B cell (primary cell): ENCODE results near the gene UMODL1. TPM values are rescaled to one million over a fixed set of nuclear protein-coding genes. Genes with fewer than 3 reads are reported as not detected.

ENCODE experiments used
- ATAC-seq: fragments of 200-7000 bp; cut with Tn5 transposase; one replicate; pipeline ENCODE4 v1.10.0; 2021; ENCODE audit warnings: low read depth, mild to moderate bottlenecking, moderate number of reproducible peaks, moderate library complexity
- CTCF ChIA-PET: fragments of 350-600 bp; sonication (Branson Sonifier 250); formaldehyde crosslinking; loops from one replicate; lab custom pipeline; 2021; ENCODE audit warnings: antibody characterized with exemption, inconsistent platforms; lab: Charles Lee
- POLR2A ChIA-PET: fragments of 350-600 bp; sonication (Branson Sonifier 250); formaldehyde crosslinking; loops from one replicate; lab custom pipeline; 2021; ENCODE audit warnings: antibody characterized with exemption; lab: Charles Lee
- DNase-seq: peaks from one replicate; pipeline ENCODE4 v3.0.0; 2013
- H2AFZ ChIP-seq: 2 replicates; pipeline ENCODE4 v1.6.1; 2012; ENCODE audit warnings: mild to moderate bottlenecking, low read depth, low read length; ENCODE audit not compliant: insufficient read depth, poor library complexity, severe bottlenecking
- H3K27ac ChIP-seq, 2 donors: 1 replicate in 1 of 2; 2 replicates in 1 of 2; pipeline ENCODE4 v1.5.1; 2012 to 2013; ENCODE audit warnings: low read length in 2 of 2, mild to moderate bottlenecking in 2 of 2, moderate library complexity in 1 of 2
- H3K27me3 ChIP-seq, 4 experiments: fragments of 200-600 bp in 1 of 4; sonication (generic) in 1 of 4; replicated peaks in 1 of 4; 1 replicate in 2 of 4; 2 replicates in 2 of 4; pipeline versions ENCODE4 v1.6.1 to v1.7.0; 2013 to 2016; ENCODE audit warnings: low read length in 3 of 4, mild to moderate bottlenecking in 2 of 4, mixed read lengths in 1 of 4, moderate library complexity in 1 of 4; ENCODE audit not compliant: insufficient read depth in 4 of 4, control insufficient read depth in 3 of 4; ENCODE audit errors: control extremely low read depth in 1 of 4
- H3K36me3 ChIP-seq, 2 experiments: replicated peaks in 1 of 2; 1 replicate in 1 of 2; 2 replicates in 1 of 2; pipeline versions ENCODE4 v1.6.1 to v1.7.1; 2013; ENCODE audit warnings: low read length in 1 of 2; ENCODE audit not compliant: insufficient read depth in 2 of 2, control insufficient read depth in 1 of 2; ENCODE audit errors: control extremely low read depth in 1 of 2, extremely low read depth in 1 of 2
- H3K4me1 ChIP-seq, 2 donors: fragments of 200-600 bp in 1 of 2; sonication (generic) in 1 of 2; 1 replicate in 1 of 2; 2 replicates in 1 of 2; pipeline versions ENCODE4 v1.5.1 to v1.6.1; 2013 to 2017; ENCODE audit warnings: low read length in 2 of 2; ENCODE audit not compliant: control insufficient read depth in 2 of 2, insufficient read depth in 2 of 2
- H3K4me2 ChIP-seq: replicated peaks from 2 replicates; pipeline ENCODE3; 2012; ENCODE audit warnings: mild to moderate bottlenecking, low read depth, low read length; ENCODE audit not compliant: poor library complexity, severe bottlenecking
- H3K4me3 ChIP-seq, 5 experiments: fragments of 200-600 bp in 1 of 5; sonication (generic) in 1 of 5; 1 replicate in 3 of 5; 2 replicates in 2 of 5; pipeline versions ENCODE4 v1.5.1 to v1.7.0; 2011 to 2016; ENCODE audit warnings: low read length in 4 of 5, mild to moderate bottlenecking in 4 of 5, low read depth in 2 of 5, control low read depth in 1 of 5, moderate library complexity in 1 of 5; ENCODE audit not compliant: insufficient read depth in 1 of 5; ENCODE audit errors: control extremely low read depth in 1 of 5, extremely low read depth in 1 of 5
- H3K79me2 ChIP-seq: fragments of 200-600 bp; sonication (generic); one replicate; pipeline ENCODE4 v1.6.0; 2016; ENCODE audit warnings: low read length; ENCODE audit not compliant: control insufficient read depth, insufficient read depth
- H3K9ac ChIP-seq: fragments of 200-600 bp; sonication (generic); 2 replicates; pipeline ENCODE4 v1.6.1; 2017; ENCODE audit warnings: mild to moderate bottlenecking, low read length, moderate library complexity
- H3K9me3 ChIP-seq, 3 donors: one replicate each; pipeline versions ENCODE4 v1.6.1 to v1.7.1; 2013; ENCODE audit warnings: low read length in 2 of 3; ENCODE audit not compliant: control insufficient read depth in 2 of 3, insufficient read depth in 1 of 3; ENCODE audit errors: control extremely low read depth in 1 of 3
- H4K20me1 ChIP-seq: 2 replicates; pipeline ENCODE4 v1.6.0; 2012; ENCODE audit warnings: mild to moderate bottlenecking, low read length; ENCODE audit not compliant: insufficient read depth, control insufficient read depth, poor library complexity, severe bottlenecking
- H3K27ac Mint-ChIP-seq: one replicate; pipeline ENCODE4 v1.8.0; 2021; ENCODE audit warnings: mixed read lengths
- H3K27me3 Mint-ChIP-seq: one replicate; pipeline ENCODE4 v1.8.0; 2021; ENCODE audit warnings: mixed read lengths
- H3K4me1 Mint-ChIP-seq: one replicate; pipeline ENCODE4 v1.8.0; 2021; ENCODE audit warnings: mixed read lengths
- H3K4me3 Mint-ChIP-seq: one replicate; pipeline ENCODE4 v1.8.0; 2021; ENCODE audit warnings: mixed read lengths
- H3K9me3 Mint-ChIP-seq: one replicate; pipeline ENCODE4 v1.8.0; 2022; ENCODE audit warnings: mixed read lengths; ENCODE audit not compliant: insufficient read depth
- EZH2 ChIP-seq: IDR thresholded peaks from 2 replicates; pipeline ENCODE4 v1.6.1; 2012; ENCODE audit warnings: borderline replicate concordance, low read depth, mild to moderate bottlenecking, moderate library complexity, low read length; ENCODE audit not compliant: insufficient read depth, poor library complexity, severe bottlenecking
- WGBS: methylation state at CpG from one replicate; pipeline ENCODE4 v1.1.5; 2013; ENCODE audit warnings: missing lambda C conversion rate; ENCODE audit not compliant: insufficient coverage; 5-methylcytosine and 5-hydroxymethylcytosine counted together
- intact Hi-C: fragments of 100-400 bp; cut with micrococcal nuclease; formaldehyde crosslinking; loops from one replicate; pipeline ENCODE4 v1.10.0; 2022
- polyA plus RNA-seq: library from polyadenylated mRNA; depleted of rRNA; stranded (reverse); fragments of >200 nt; gene quantifications from 2 replicates; pipeline ENCODE4 v1.2.3, GENCODE V29; 2012
- total RNA-seq, 2 donors: library from RNA; stranded (reverse); fragments of 120-200 nt in 1 of 2; gene quantifications; 1 replicate in 1 of 2; 2 replicates in 1 of 2; pipeline versions ENCODE4 v1.2.3 to v1.2.4, GENCODE V29; 2013 to 2022
- TF ChIP-seq, protein P1 (sequence below): fragments of 200-600 bp; IDR thresholded peaks from one replicate; pipeline ENCODE4 v1.8.0; 2022; ENCODE audit warnings: antibody characterized with exemption, mild to moderate bottlenecking

The UMODL1 gene
- total and polyA plus RNA-seq, 2 donors (not counting 1 experiment from before 2014, with no cell fraction given) = 0.10 to 0.49 TPM

DNA sequence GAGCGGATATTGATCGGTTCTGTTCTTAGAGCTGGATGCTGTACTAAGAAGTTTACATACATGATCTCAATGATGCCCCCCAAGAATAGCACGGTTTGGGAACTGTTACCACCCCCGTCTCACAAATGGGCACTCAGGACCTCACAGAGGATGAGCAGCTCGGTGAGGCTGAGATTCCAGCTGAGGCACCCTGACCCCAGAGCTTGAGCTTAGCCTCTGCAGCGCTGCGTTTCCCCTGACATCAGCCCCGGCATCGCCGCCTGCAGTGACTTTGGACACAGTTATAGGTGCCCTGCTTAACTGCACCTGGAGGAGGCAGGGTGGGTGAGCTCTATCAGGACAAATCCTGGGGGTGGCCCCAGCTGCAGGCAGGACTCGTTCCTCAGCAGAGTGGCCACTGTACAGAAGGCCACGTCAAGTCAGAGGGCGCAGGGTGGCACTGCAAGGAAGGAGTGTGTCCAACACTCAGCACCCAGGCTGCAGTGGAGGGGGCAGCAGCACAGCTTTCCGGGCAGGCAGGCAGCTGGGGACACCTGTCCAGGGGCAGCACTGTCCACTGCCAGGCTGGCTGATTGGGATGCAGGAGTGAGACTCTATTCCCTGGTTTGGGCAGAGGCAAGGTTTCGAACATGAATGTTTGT is 82.0 kb downstream of the UMODL1 start:
- intact Hi-C loops = no loop called here
- POLR2A ChIA-PET = no interaction called here
- no peaks in the 10 kb centered on the region for H3K9me3 ChIP-seq

DNA sequence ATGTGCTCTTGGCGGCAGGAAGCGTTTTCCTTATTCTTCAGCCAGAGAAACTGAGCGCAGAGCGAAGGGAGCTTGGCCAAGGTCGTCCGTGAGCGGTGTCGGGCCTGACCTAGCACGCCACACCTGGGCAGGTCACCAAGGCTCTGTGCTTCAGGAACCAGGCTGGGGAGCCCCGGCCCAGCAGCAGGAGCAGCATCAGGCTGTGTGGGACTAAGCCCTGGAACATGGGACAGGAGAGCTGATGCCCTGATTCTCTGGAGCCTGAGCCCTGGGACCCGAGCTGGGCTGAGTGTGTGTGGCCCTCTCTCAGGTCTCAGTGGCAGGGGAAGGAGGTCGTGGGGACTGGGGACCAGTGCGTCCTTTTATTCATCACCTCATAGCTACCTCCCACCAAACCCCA is 82.6 kb downstream of the UMODL1 start:
- DNase-seq = no peak
- no peaks in the 10 kb centered on the region for H3K79me2 ChIP-seq
- H3K4me1 Mint-ChIP-seq = no peaks in the 10 kb centered on the region
- intact Hi-C loops = no loop called here
- no peaks in the 10 kb centered on the region for H3K9me3 Mint-ChIP-seq
- no peaks in the 10 kb centered on the region for H4K20me1 ChIP-seq
- no peak overlapping the region for H3K4me3 ChIP-seq
- H2AFZ ChIP-seq = no peak overlapping the region
- H3K4me1 ChIP-seq = peaks cover 0 to 4% of the 10 kb centered on the region in 2 donors
- peaks cover 33% of the 10 kb centered on the region for H3K27me3 Mint-ChIP-seq
- no peak for ATAC-seq
- H3K9me3 ChIP-seq = no peaks in the 10 kb centered on the region
- H3K36me3 ChIP-seq = no peaks in the 10 kb centered on the region
- H3K27ac Mint-ChIP-seq = no peak overlapping the region
- no peak overlapping the region for H3K9ac ChIP-seq
- peaks cover 0 to 16% (median 1%) of the 10 kb centered on the region in 4 experiments for H3K27me3 ChIP-seq
- POLR2A ChIA-PET = no interaction called here
- WGBS = 93% methylated on average over 10 of the region's 13 CpGs
- no peak overlapping the region for H3K27ac ChIP-seq
- H3K4me2 ChIP-seq = no peak overlapping the region
- CTCF ChIA-PET = interaction anchor here (1.6 to 1.8 kb wide), 2 partner anchors 8 to 105 kb away, joined by 3 to 8 read pairs; no protein-coding TSS in a partner anchor
- no peak for TF ChIP-seq EZH2
- TF ChIP-seq, protein P1, sequence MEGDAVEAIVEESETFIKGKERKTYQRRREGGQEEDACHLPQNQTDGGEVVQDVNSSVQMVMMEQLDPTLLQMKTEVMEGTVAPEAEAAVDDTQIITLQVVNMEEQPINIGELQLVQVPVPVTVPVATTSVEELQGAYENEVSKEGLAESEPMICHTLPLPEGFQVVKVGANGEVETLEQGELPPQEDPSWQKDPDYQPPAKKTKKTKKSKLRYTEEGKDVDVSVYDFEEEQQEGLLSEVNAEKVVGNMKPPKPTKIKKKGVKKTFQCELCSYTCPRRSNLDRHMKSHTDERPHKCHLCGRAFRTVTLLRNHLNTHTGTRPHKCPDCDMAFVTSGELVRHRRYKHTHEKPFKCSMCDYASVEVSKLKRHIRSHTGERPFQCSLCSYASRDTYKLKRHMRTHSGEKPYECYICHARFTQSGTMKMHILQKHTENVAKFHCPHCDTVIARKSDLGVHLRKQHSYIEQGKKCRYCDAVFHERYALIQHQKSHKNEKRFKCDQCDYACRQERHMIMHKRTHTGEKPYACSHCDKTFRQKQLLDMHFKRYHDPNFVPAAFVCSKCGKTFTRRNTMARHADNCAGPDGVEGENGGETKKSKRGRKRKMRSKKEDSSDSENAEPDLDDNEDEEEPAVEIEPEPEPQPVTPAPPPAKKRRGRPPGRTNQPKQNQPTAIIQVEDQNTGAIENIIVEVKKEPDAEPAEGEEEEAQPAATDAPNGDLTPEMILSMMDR = no peak
- H3K4me3 Mint-ChIP-seq = no peak overlapping the region

More for the DNA sequence above, 82.0 kb downstream of the UMODL1 start:
- no peaks in the 10 kb centered on the region for H3K4me1 Mint-ChIP-seq
- H3K4me3 ChIP-seq = no peak overlapping the region
- TF ChIP-seq, protein P1 = no peak
- TF ChIP-seq EZH2 = no peak
- H2AFZ ChIP-seq = no peak overlapping the region
- no peak overlapping the region for H3K27ac ChIP-seq
- H4K20me1 ChIP-seq = no peaks in the 10 kb centered on the region
- no peak overlapping the region for H3K4me3 Mint-ChIP-seq
- CTCF ChIA-PET = interaction anchor here (1.8 to 2.2 kb wide), 2 partner anchors 11 to 106 kb away, joined by 6 to 8 read pairs; no protein-coding TSS in a partner anchor
- 91% methylated on average over 13 of the region's 15 CpGs for WGBS
- no peaks in the 10 kb centered on the region for H3K9me3 Mint-ChIP-seq
- H3K27me3 Mint-ChIP-seq = peaks cover 29% of the 10 kb centered on the region
- H3K9ac ChIP-seq = no peak overlapping the region
- H3K79me2 ChIP-seq = no peaks in the 10 kb centered on the region
- no peak overlapping the region for H3K27ac Mint-ChIP-seq
- H3K27me3 ChIP-seq = peaks cover 0 to 13% (median 1%) of the 10 kb centered on the region in 4 experiments
- peaks cover 0 to 4% of the 10 kb centered on the region in 2 donors for H3K4me1 ChIP-seq
- DNase-seq (no peak), ATAC-seq (no peak)
- H3K36me3 ChIP-seq = no peaks in the 10 kb centered on the region
- no peak overlapping the region for H3K4me2 ChIP-seq
